ENCODE results near the gene PARD3. TPM values are rescaled to one million over a fixed set of nuclear protein-coding genes. Genes with fewer than 3 reads are reported as not detected.

Gene PARD3
- total and polyA plus RNA-seq, 2 donors (not counting 3 experiments of a cell fraction or from before 2014, with no cell fraction given), result 7.3 to 24.1 TPM

DNA sequence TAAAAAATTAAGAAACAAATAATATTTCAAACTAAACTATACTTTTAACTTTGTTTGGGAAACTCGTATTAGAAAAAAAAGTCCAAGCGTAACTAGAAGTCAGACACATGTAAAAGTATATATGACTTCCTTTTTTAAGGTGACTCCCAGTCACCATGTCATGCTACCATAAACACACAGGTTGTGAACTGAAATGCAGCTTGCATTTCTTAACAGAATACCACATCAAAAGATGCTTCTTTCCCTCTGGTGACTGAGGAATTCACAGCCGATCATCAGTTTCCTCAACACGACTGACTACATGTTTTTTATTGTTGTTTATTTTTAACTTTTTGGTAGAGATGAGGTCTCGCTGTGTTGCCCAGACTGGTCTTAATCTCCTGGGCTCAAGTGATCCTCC, 445.0 kb downstream of the PARD3 start:
- ChIA-PET POLR2A (no interaction called here), CTCF (interaction anchor here (1.0 kb wide), 1 partner anchor 26 kb away, joined by 3 read pairs; no protein-coding TSS in a partner anchor)
- no peaks in the 10 kb centered on the region for H3K36me3 ChIP-seq (ENCODE audit: control insufficient read depth in 2 of 2, extremely low read depth in 1 of 2, insufficient read depth in 2 of 2, low read length in 2 of 2)
- no peaks in the 10 kb centered on the region for H3K79me2 ChIP-seq (ENCODE audit: control insufficient read depth, insufficient read depth, low read length)
- no peaks in the 10 kb centered on the region for H3K9me3 ChIP-seq (replicated peaks; ENCODE audit: control insufficient read depth, insufficient read depth, low read length)
- H3K9me1 ChIP-seq (replicated peaks; ENCODE audit: control insufficient read depth, extremely low read depth, insufficient read depth, low read length), result no peaks in the 10 kb centered on the region
- TF ChIP-seq MYC (IDR thresholded peaks at IDR 0.05; ENCODE audit: low read depth, low read length) (no peak), POLR2A (IDR thresholded peaks at IDR 0.05; ENCODE audit: low read depth, low read length) (no peak)
- TF ChIP-seq, protein P1, sequence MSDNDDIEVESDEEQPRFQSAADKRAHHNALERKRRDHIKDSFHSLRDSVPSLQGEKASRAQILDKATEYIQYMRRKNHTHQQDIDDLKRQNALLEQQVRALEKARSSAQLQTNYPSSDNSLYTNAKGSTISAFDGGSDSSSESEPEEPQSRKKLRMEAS (IDR thresholded peaks at IDR 0.05; ENCODE audit: insufficient read depth, insufficient read length), result no peak
- FAIRE-seq (no peak), DNase-seq (ENCODE audit: low read depth, low spot score) (no peak)
- H3K9ac ChIP-seq (replicated peaks; ENCODE audit: extremely low read depth, insufficient read depth, low read length), result no peak overlapping the region
- no TSS peak for BruUV-seq (replicated peaks)
- H3K27ac ChIP-seq (ENCODE audit: insufficient read depth, low read depth, low read length), result no peak overlapping the region
- no peaks in the 10 kb centered on the region for H3K4me1 ChIP-seq (ENCODE audit: control insufficient read depth, extremely low read depth, insufficient read depth, low read length)
- H4K20me1 ChIP-seq (replicated peaks; ENCODE audit: control insufficient read depth, extremely low read depth, insufficient read depth, low read length), result no peaks in the 10 kb centered on the region
- no peaks in the 10 kb centered on the region for H3K27me3 ChIP-seq (ENCODE audit: control insufficient read depth in 2 of 2, insufficient read depth in 2 of 2, low read length in 2 of 2)
- dilution Hi-C loops (cut with MboI; ENCODE audit: extremely low pct_ligation_motif_present, low sequenced_read_pairs) (no loop called here), intact Hi-C loops (cut with micrococcal nuclease) (no loop called here)
- H3K4me3 ChIP-seq (replicated peaks in 1 of 3; ENCODE audit: insufficient read depth in 1 of 3, low read depth in 1 of 3, low read length in 3 of 3), result no peak overlapping the region
- no peak overlapping the region for H2AFZ ChIP-seq (ENCODE audit: low read depth, low read length)
- H3K4me2 ChIP-seq (ENCODE audit: insufficient read depth, low read length), result no peak overlapping the region

DNA sequence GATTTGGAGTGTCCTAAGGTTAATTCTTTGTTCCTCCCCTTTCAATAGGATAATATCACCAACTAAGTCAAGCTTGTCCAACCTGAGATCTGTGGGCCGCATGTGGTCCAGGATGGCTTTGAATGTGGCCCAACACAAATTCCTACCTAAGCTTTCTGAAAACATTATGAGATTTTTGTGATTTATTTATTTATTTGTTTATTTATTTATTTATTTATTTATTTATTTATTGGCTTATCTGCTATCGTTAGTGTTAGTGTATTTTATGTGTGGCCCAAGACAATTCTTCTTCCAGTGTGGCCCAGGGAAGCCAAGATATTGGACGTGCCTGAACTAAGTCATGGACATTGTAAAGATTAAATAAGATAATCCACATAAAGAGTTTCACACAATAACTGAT, 446.0 kb downstream of the PARD3 start:
- Histone ChIP-seq H3K4me3 (replicated peaks in 1 of 3; ENCODE audit: insufficient read depth in 1 of 3, low read depth in 1 of 3, low read length in 3 of 3) (no peak overlapping the region), H3K27me3 (ENCODE audit: control insufficient read depth in 2 of 2, insufficient read depth in 2 of 2, low read length in 2 of 2) (no peaks in the 10 kb centered on the region), H4K20me1 (replicated peaks; ENCODE audit: control insufficient read depth, extremely low read depth, insufficient read depth, low read length) (no peaks in the 10 kb centered on the region), H3K36me3 (ENCODE audit: control insufficient read depth in 2 of 2, extremely low read depth in 1 of 2, insufficient read depth in 2 of 2, low read length in 2 of 2) (no peaks in the 10 kb centered on the region), H3K4me2 (ENCODE audit: insufficient read depth, low read length) (no peak overlapping the region), H3K27ac (ENCODE audit: insufficient read depth, low read depth, low read length) (no peak overlapping the region), H3K9ac (replicated peaks; ENCODE audit: extremely low read depth, insufficient read depth, low read length) (no peak overlapping the region), H3K9me3 (replicated peaks; ENCODE audit: control insufficient read depth, insufficient read depth, low read length) (no peaks in the 10 kb centered on the region), H2AFZ (ENCODE audit: low read depth, low read length) (no peak overlapping the region), H3K4me1 (ENCODE audit: control insufficient read depth, extremely low read depth, insufficient read depth, low read length) (no peaks in the 10 kb centered on the region), H3K79me2 (ENCODE audit: control insufficient read depth, insufficient read depth, low read length) (no peaks in the 10 kb centered on the region), H3K9me1 (replicated peaks; ENCODE audit: control insufficient read depth, extremely low read depth, insufficient read depth, low read length) (no peaks in the 10 kb centered on the region)
- DNase-seq (ENCODE audit: low read depth, low spot score) (no peak), FAIRE-seq (no peak)
- intact Hi-C loops (cut with micrococcal nuclease), result no loop called here
- CTCF ChIA-PET, result no interaction called here
- TF ChIP-seq EZH2 (IDR thresholded peaks at IDR 0.05; ENCODE audit: borderline replicate concordance, low read depth, low read length, severe bottlenecking), result no peak
- TF ChIP-seq GATA2 (IDR thresholded peaks at IDR 0.05; ENCODE audit: insufficient read depth, insufficient read length, low read depth, low read length), result no peak
- no peak for TF ChIP-seq JUN (IDR thresholded peaks at IDR 0.05; ENCODE audit: borderline replicate concordance, insufficient read depth, insufficient read length, low read depth)
- no peak for TF ChIP-seq MYC (IDR thresholded peaks at IDR 0.05; ENCODE audit: low read depth, low read length)
- TF ChIP-seq, protein P1 (IDR thresholded peaks at IDR 0.05; ENCODE audit: insufficient read depth, insufficient read length), result no peak
- TF ChIP-seq POLR2AphosphoS5 (IDR thresholded peaks at IDR 0.05; ENCODE audit: insufficient read depth, low read depth, low read length), result no peak
- TF ChIP-seq, protein P2, sequence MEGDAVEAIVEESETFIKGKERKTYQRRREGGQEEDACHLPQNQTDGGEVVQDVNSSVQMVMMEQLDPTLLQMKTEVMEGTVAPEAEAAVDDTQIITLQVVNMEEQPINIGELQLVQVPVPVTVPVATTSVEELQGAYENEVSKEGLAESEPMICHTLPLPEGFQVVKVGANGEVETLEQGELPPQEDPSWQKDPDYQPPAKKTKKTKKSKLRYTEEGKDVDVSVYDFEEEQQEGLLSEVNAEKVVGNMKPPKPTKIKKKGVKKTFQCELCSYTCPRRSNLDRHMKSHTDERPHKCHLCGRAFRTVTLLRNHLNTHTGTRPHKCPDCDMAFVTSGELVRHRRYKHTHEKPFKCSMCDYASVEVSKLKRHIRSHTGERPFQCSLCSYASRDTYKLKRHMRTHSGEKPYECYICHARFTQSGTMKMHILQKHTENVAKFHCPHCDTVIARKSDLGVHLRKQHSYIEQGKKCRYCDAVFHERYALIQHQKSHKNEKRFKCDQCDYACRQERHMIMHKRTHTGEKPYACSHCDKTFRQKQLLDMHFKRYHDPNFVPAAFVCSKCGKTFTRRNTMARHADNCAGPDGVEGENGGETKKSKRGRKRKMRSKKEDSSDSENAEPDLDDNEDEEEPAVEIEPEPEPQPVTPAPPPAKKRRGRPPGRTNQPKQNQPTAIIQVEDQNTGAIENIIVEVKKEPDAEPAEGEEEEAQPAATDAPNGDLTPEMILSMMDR (IDR thresholded peaks at IDR 0.05; ENCODE audit: extremely low read depth in 1 of 2, insufficient read depth in 1 of 2, low read depth in 1 of 2, low read length in 2 of 2), result no peak
- no peak for TF ChIP-seq FOS (IDR thresholded peaks at IDR 0.05; ENCODE audit: borderline replicate concordance, insufficient read depth, low read length)
- POLR2A ChIA-PET, result no interaction called here
- BruUV-seq (replicated peaks), result no TSS peak
- dilution Hi-C loops (cut with MboI; ENCODE audit: extremely low pct_ligation_motif_present, low sequenced_read_pairs), result no loop called here
